ENCODE measurements around the gene LDLRAD2. TPM values are rescaled to one million over a fixed set of nuclear protein-coding genes. Genes with fewer than 3 reads are reported as not detected.

The LDLRAD2 gene
- total RNA-seq, 1 experiment from 2014 or later, result not detected

- ATAC-seq (no peak), DNase-seq (ENCODE audit: low read depth, low spot score) (no peak)
- ChIA-PET POLR2A (no interaction called here), RAD21 (ENCODE audit: low non-redundant PET in 1 of 2, low total read pairs in 2 of 2, uncharacterized antibody in 2 of 2, unreplicated experiment in 2 of 2) (no interaction called here), CTCF (no interaction called here)
- Histone ChIP-seq H4K20me1 (ENCODE audit: insufficient read depth) (no peaks in the 10 kb centered on the region), H3K4me1 (ENCODE audit: control insufficient read depth in 1 of 2, insufficient read depth in 2 of 2, low read length in 2 of 2) (no peaks in the 10 kb centered on the region), H2AFZ (ENCODE audit: low read depth, low read length, poor library complexity, severe bottlenecking) (no peak overlapping the region), H3K36me3 (ENCODE audit: control insufficient read depth in 1 of 2, insufficient read depth in 2 of 2, low read length in 2 of 2) (no peaks in the 10 kb centered on the region; a peak in 1 of 4 replicates), H3K4me3 (replicated peaks in 1 of 2; ENCODE audit: low read depth in 1 of 2, low read length in 2 of 2) (no peak overlapping the region), H3K9me2 (ENCODE audit: insufficient read depth) (no peaks in the 10 kb centered on the region), H3K27me3 (ENCODE audit: insufficient read depth, low read length) (no peaks in the 10 kb centered on the region), H3K9me3 (ENCODE audit: control insufficient read depth in 1 of 2, insufficient read depth in 1 of 2, low read depth in 1 of 2, low read length in 2 of 2) (no peaks in the 10 kb centered on the region), H3K4me2 (ENCODE audit: low read length) (no peak overlapping the region), H3K79me2 (ENCODE audit: insufficient read depth, low read length) (no peaks in the 10 kb centered on the region), H3K27ac (ENCODE audit: low read depth, low read length) (no peak overlapping the region), H3K9ac (ENCODE audit: low read length) (no peak overlapping the region)
- TF ChIP-seq YY1 (IDR thresholded peaks at IDR 0.05; ENCODE audit: extremely low read depth, insufficient replicate concordance, low read depth, low read length) (no peak), SIN3A (IDR thresholded peaks at IDR 0.05; ENCODE audit: low read depth) (no peak), SP1 (IDR thresholded peaks at IDR 0.05; ENCODE audit: low read depth) (no peak), CEBPB (IDR thresholded peaks at IDR 0.05; ENCODE audit: low read depth) (no peak), POLR2A (IDR thresholded peaks at IDR 0.05; ENCODE audit: borderline replicate concordance, extremely low read depth, insufficient read depth, insufficient read length) (no peak), MAX (IDR thresholded peaks at IDR 0.05) (no peak), SRF (IDR thresholded peaks at IDR 0.05; ENCODE audit: low read depth) (no peak)
- no TSS peak for BruUV-seq (replicated peaks)
- intact Hi-C loops (cut with micrococcal nuclease), result no loop called here
Measured at GRCh38 chr1:21854751-21855131, 42.7 kb downstream of the LDLRAD2 start.

- Histone ChIP-seq H3K9me2 (ENCODE audit: insufficient read depth) (no peaks in the 10 kb centered on the region), H3K79me2 (ENCODE audit: insufficient read depth, low read length) (no peaks in the 10 kb centered on the region), H3K9ac (ENCODE audit: low read length) (no peak overlapping the region), H4K20me1 (ENCODE audit: insufficient read depth) (no peaks in the 10 kb centered on the region), H3K27ac (ENCODE audit: low read depth, low read length) (no peak overlapping the region), H2AFZ (ENCODE audit: low read depth, low read length, poor library complexity, severe bottlenecking) (no peak overlapping the region), H3K27me3 (ENCODE audit: insufficient read depth, low read length) (no peaks in the 10 kb centered on the region), H3K36me3 (ENCODE audit: control insufficient read depth in 1 of 2, insufficient read depth in 2 of 2, low read length in 2 of 2) (no peaks in the 10 kb centered on the region; a peak in 1 of 4 replicates), H3K4me2 (ENCODE audit: low read length) (no peak overlapping the region), H3K4me1 (ENCODE audit: control insufficient read depth in 1 of 2, insufficient read depth in 2 of 2, low read length in 2 of 2) (no peaks in the 10 kb centered on the region), H3K4me3 (replicated peaks in 1 of 2; ENCODE audit: low read depth in 1 of 2, low read length in 2 of 2) (no peak overlapping the region), H3K9me3 (ENCODE audit: control insufficient read depth in 1 of 2, insufficient read depth in 1 of 2, low read depth in 1 of 2, low read length in 2 of 2) (no peaks in the 10 kb centered on the region)
- no TSS peak for BruUV-seq (replicated peaks)
- POLR2A ChIA-PET, result no interaction called here
- ATAC-seq, result no peak
- intact Hi-C loops (cut with micrococcal nuclease), result no loop called here
- RAD21 ChIA-PET (ENCODE audit: low non-redundant PET in 1 of 2, low total read pairs in 2 of 2, uncharacterized antibody in 2 of 2, unreplicated experiment in 2 of 2), result no interaction called here
- CTCF ChIA-PET, result no interaction called here
- no peak for DNase-seq (ENCODE audit: low read depth, low spot score)
- no peak for TF ChIP-seq SP1 (IDR thresholded peaks at IDR 0.05; ENCODE audit: low read depth)
- TF ChIP-seq ATF3 (IDR thresholded peaks at IDR 0.05), result no peak
- no peak for TF ChIP-seq TCF7L2 (IDR thresholded peaks at IDR 0.05; ENCODE audit: borderline replicate concordance, extremely low read depth, insufficient read depth, insufficient read length)
- no peak for TF ChIP-seq CBX3 (IDR thresholded peaks at IDR 0.05; ENCODE audit: low read depth)
- no peak for TF ChIP-seq EZH2phosphoT487 (IDR thresholded peaks at IDR 0.05; ENCODE audit: borderline replicate concordance)
- TF ChIP-seq CTCF (IDR thresholded peaks at IDR 0.05 in 2 of 3, conservative IDR thresholded peaks at IDR 0.05 in 1 of 3; ENCODE audit: borderline replicate concordance in 1 of 3, insufficient read depth in 1 of 3, low read depth in 2 of 3, low read length in 2 of 3), result no peak
- no peak for TF ChIP-seq ZBTB33 (IDR thresholded peaks at IDR 0.05; ENCODE audit: extremely low read depth, insufficient replicate concordance, low read length)
- TF ChIP-seq ZNF274 (IDR thresholded peaks at IDR 0.05; ENCODE audit: low read depth, low read length), result no peak
- no peak for TF ChIP-seq POLR2AphosphoS5 (IDR thresholded peaks at IDR 0.05; ENCODE audit: low read depth, low read length)
- no peak for TF ChIP-seq SIN3A (IDR thresholded peaks at IDR 0.05; ENCODE audit: low read depth)
Measured at GRCh38 chr1:21855257-21856096, 43.4 kb downstream of the LDLRAD2 start.

Data from HCT116 (cell line).